Vagina (tissue), 2 donors: ENCODE measurements around the gene DCTD. TPM values are rescaled to one million over a fixed set of nuclear protein-coding genes. Genes with fewer than 3 reads are reported as not detected.
A peak's percentile ranks its signal among the peaks of the same experiment; 100 is the strongest.

ENCODE experiments used
- DNase-seq, 2 donors: peaks; one replicate each; pipeline ENCODE4 v3.0.0-alpha.2; 2017; ENCODE audit errors: extremely low spot score in 2 of 2
- H3K27ac ChIP-seq: fragments of 200-600 bp; sonication (generic); one replicate; pipeline ENCODE4 v1.5.1; 2019
- H3K27me3 ChIP-seq: fragments of 200-600 bp; sonication (generic); one replicate; pipeline ENCODE4 v1.5.1; 2019
- H3K36me3 ChIP-seq, 2 donors: fragments of 200-600 bp; sonication (generic); one replicate each; pipeline ENCODE4 v1.5.1; 2017 to 2019
- H3K4me1 ChIP-seq: fragments of 200-600 bp; sonication (generic); one replicate; pipeline ENCODE4 v1.5.1; 2019
- H3K4me3 ChIP-seq, 2 donors: fragments of 200-600 bp; sonication (generic); 1 replicate in 1 of 2; 2 replicates in 1 of 2; pipeline ENCODE4 v1.5.1; 2016 to 2019
- H3K9me3 ChIP-seq: fragments of 200-600 bp; sonication (generic); one replicate; pipeline ENCODE4 v1.5.1; 2019
- CTCF ChIP-seq, 3 experiments: fragments of 450-650 bp in 2 of 3; fragments of 200-600 bp in 1 of 3; sonication (generic) in 1 of 3; IDR thresholded peaks; one replicate each; pipeline ENCODE4 v1.5.1; 2017 to 2019; ENCODE audit warnings: antibody characterized with exemption in 3 of 3, mild to moderate bottlenecking in 2 of 3, moderate library complexity in 2 of 3
- POLR2A ChIP-seq, 2 donors: fragments of 450-650 bp; IDR thresholded peaks; one replicate each; pipeline ENCODE4 v1.6.1; 2017; ENCODE audit warnings: antibody characterized with exemption in 2 of 2, mild to moderate bottlenecking in 2 of 2, moderate library complexity in 2 of 2
- POLR2AphosphoS5 ChIP-seq, 2 donors: sonication (generic); formaldehyde crosslinking; IDR thresholded peaks; one replicate each; pipeline ENCODE4 v1.9.0; 2017; ENCODE audit warnings: antibody characterized with exemption in 2 of 2, mild to moderate bottlenecking in 2 of 2, low read depth in 1 of 2; ENCODE audit not compliant: insufficient read depth in 1 of 2
- intact Hi-C: fragments of 100-400 bp; cut with DNase I; formaldehyde crosslinking; loops from one replicate; pipeline ENCODE4 v1.15.1; 2023
- total RNA-seq: library from RNA; depleted of rRNA; stranded (reverse); fragments of >200 nt; gene quantifications from one replicate; pipeline ENCODE4 v1.2.3, GENCODE V29; 2016

The DCTD gene
- total RNA-seq, 1 donor from 2014 or later = 40.0 TPM

- peak in 1 of 3 experiments; percentile 7 for TF ChIP-seq CTCF (IDR thresholded peaks at IDR 0.05)
- no peak for TF ChIP-seq POLR2A (IDR thresholded peaks at IDR 0.05)
- no peak for TF ChIP-seq POLR2AphosphoS5 (IDR thresholded peaks at IDR 0.05; ENCODE audit: insufficient read depth in 1 of 2, low read depth in 1 of 2)
- no peaks in the 10 kb centered on the region for H3K9me3 ChIP-seq
These were observed 940 bp upstream of the DCTD start for GRCh38 chr4:182918044-182918607.

GRCh38 chr4:182916483-182917181, 554 bp downstream of the DCTD start:
- H3K4me1 ChIP-seq = peaks cover 15% of the 10 kb centered on the region
- peak overlapping the region; percentile 79 to 93 for H3K4me3 ChIP-seq
- DNase-seq = no peak
- intact Hi-C loops = loop anchor here (10.0 kb wide), 1 partner anchor 588 kb away; the partner anchor contains the start of gene ING2
- peak overlapping the region; percentile 95 for H3K27ac ChIP-seq
- no peaks in the 10 kb centered on the region for H3K9me3 ChIP-seq
- no peaks in the 10 kb centered on the region for H3K27me3 ChIP-seq
- TF ChIP-seq POLR2A (IDR thresholded peaks at IDR 0.05) (no peak), CTCF (IDR thresholded peaks at IDR 0.05) (no peak), POLR2AphosphoS5 (IDR thresholded peaks at IDR 0.05; ENCODE audit: insufficient read depth in 1 of 2, low read depth in 1 of 2) (no peak)
- H3K36me3 ChIP-seq = peaks cover 0 to 33% of the 10 kb centered on the region in 2 donors

More at GRCh38 chr4:182918044-182918607, 940 bp upstream of the DCTD start:
- peaks cover 0 to 20% of the 10 kb centered on the region in 2 donors for H3K36me3 ChIP-seq
- peak overlapping the region; percentile 79 to 93 for H3K4me3 ChIP-seq
- peak overlapping the region; percentile 95 for H3K27ac ChIP-seq
- H3K27me3 ChIP-seq = no peaks in the 10 kb centered on the region
- H3K4me1 ChIP-seq = peaks cover 15% of the 10 kb centered on the region
- intact Hi-C loops = loop anchor here (10.0 kb wide), 1 partner anchor 587 kb away; the partner anchor contains the start of gene ING2
- no peak for DNase-seq

GRCh38 chr4:182914357-182914756, 2.8 kb downstream of the DCTD start:
- intact Hi-C loops = loop anchor here (10.0 kb wide), 1 partner anchor 590 kb away; the partner anchor contains the start of gene ING2
- no peaks in the 10 kb centered on the region for H3K9me3 ChIP-seq
- peaks cover 0 to 44% of the 10 kb centered on the region in 2 donors for H3K36me3 ChIP-seq
- H3K27ac ChIP-seq = no peak overlapping the region
- DNase-seq = no peak
- no peak for TF ChIP-seq POLR2AphosphoS5 (IDR thresholded peaks at IDR 0.05; ENCODE audit: insufficient read depth in 1 of 2, low read depth in 1 of 2)
- no peak for TF ChIP-seq POLR2A (IDR thresholded peaks at IDR 0.05)
- no peak for TF ChIP-seq CTCF (IDR thresholded peaks at IDR 0.05)
- no peak overlapping the region for H3K4me3 ChIP-seq
- peaks cover 15% of the 10 kb centered on the region for H3K4me1 ChIP-seq
- no peaks in the 10 kb centered on the region for H3K27me3 ChIP-seq

GRCh38 chr4:182913621-182914020, 3.6 kb downstream of the DCTD start:
- H3K9me3 ChIP-seq = no peaks in the 10 kb centered on the region
- intact Hi-C loops = loop anchor here (10.0 kb wide), 1 partner anchor 591 kb away; the partner anchor contains the start of gene ING2
- H3K36me3 ChIP-seq = peaks cover 0 to 47% of the 10 kb centered on the region in 2 donors

More at GRCh38 chr4:182913621-182914020, 3.6 kb downstream of the DCTD start:
- Histone ChIP-seq H3K4me1 (peaks cover 15% of the 10 kb centered on the region), H3K27ac (no peak overlapping the region), H3K4me3 (no peak overlapping the region), H3K27me3 (no peaks in the 10 kb centered on the region)
- no peak for DNase-seq
- TF ChIP-seq CTCF (IDR thresholded peaks at IDR 0.05) (no peak), POLR2A (IDR thresholded peaks at IDR 0.05) (no peak)
